H9 (cell line): Measurements from ENCODE around the gene RTN4R. TPM values are rescaled to one million over a fixed set of nuclear protein-coding genes. Genes with fewer than 3 reads are reported as not detected.
A peak's percentile ranks its signal among the peaks of the same experiment; 100 is the strongest.

Experiments used
- DNase-seq: peaks from one replicate; pipeline ENCODE4 v3.0.0-alpha.2; 2017
- H2AFZ ChIP-seq: one replicate; pipeline ENCODE4 v1.6.1; 2013; ENCODE audit warnings: mild to moderate bottlenecking, low read length, control low read depth, moderate library complexity
- H2AK5ac ChIP-seq: 2 replicates; pipeline ENCODE4 v1.6.1; 2013; ENCODE audit warnings: low read length, control low read depth, mixed read lengths; ENCODE audit not compliant: insufficient read length
- H2BK120ac ChIP-seq: one replicate; pipeline ENCODE4 v1.6.1; 2013; ENCODE audit warnings: low read depth, mild to moderate bottlenecking, low read length, control low read depth, inconsistent platforms; ENCODE audit not compliant: poor library complexity, severe bottlenecking
- H2BK12ac ChIP-seq: 2 replicates; pipeline ENCODE4 v1.6.1; 2013; ENCODE audit warnings: low read length, control low read depth, mixed read lengths, low read depth; ENCODE audit not compliant: insufficient read length
- H2BK15ac ChIP-seq: 2 replicates; pipeline ENCODE4 v1.6.1; 2013; ENCODE audit warnings: low read depth, low read length, control low read depth
- H2BK20ac ChIP-seq: one replicate; pipeline ENCODE4 v1.6.1; 2013; ENCODE audit warnings: low read depth, mild to moderate bottlenecking, low read length, control low read depth, inconsistent platforms; ENCODE audit not compliant: poor library complexity, severe bottlenecking
- H2BK5ac ChIP-seq: 2 replicates; pipeline ENCODE4 v1.6.1; 2013; ENCODE audit warnings: low read length, control low read depth, mixed read lengths; ENCODE audit not compliant: insufficient read length
- H3K14ac ChIP-seq: 2 replicates; pipeline ENCODE4 v1.6.1; 2013; ENCODE audit warnings: low read length, control low read depth; ENCODE audit not compliant: insufficient read depth
- H3K18ac ChIP-seq: 2 replicates; pipeline ENCODE4 v1.6.1; 2013; ENCODE audit warnings: low read depth, mild to moderate bottlenecking, mixed read lengths, low read length, control low read depth; ENCODE audit not compliant: insufficient read length
- H3K23ac ChIP-seq: 2 replicates; pipeline ENCODE4 v1.6.1; 2013; ENCODE audit warnings: low read length, control low read depth, mixed read lengths, low read depth; ENCODE audit not compliant: insufficient read length
- H3K23me2 ChIP-seq: 2 replicates; pipeline ENCODE4 v1.6.1; 2013; ENCODE audit warnings: low read depth, mild to moderate bottlenecking, mixed read lengths, low read length, control low read depth; ENCODE audit not compliant: insufficient read length, poor library complexity, severe bottlenecking
- H3K27ac ChIP-seq: 2 replicates; pipeline ENCODE4 v1.5.1; 2013; ENCODE audit warnings: low read length, control low read depth, mixed read lengths, low read depth; ENCODE audit not compliant: insufficient read length
- H3K27me3 ChIP-seq: 2 replicates; pipeline ENCODE4 v1.6.1; 2013; ENCODE audit warnings: low read length, control low read depth, inconsistent platforms; ENCODE audit not compliant: insufficient read depth
- H3K4ac ChIP-seq: 2 replicates; pipeline ENCODE4 v1.6.1; 2013; ENCODE audit warnings: low read depth, mild to moderate bottlenecking, control low read depth, inconsistent platforms, low read length, moderate library complexity
- H3K4me1 ChIP-seq: 2 replicates; pipeline ENCODE4 v1.6.1; 2013; ENCODE audit warnings: low read length, control low read depth, inconsistent platforms; ENCODE audit not compliant: insufficient read depth
- H3K4me2 ChIP-seq: 2 replicates; pipeline ENCODE4 v1.6.1; 2013; ENCODE audit warnings: low read length, control low read depth, mixed read lengths; ENCODE audit not compliant: insufficient read length, insufficient read depth
- H3K56ac ChIP-seq: 2 replicates; pipeline ENCODE4 v1.6.1; 2013; ENCODE audit warnings: low read depth, mild to moderate bottlenecking, mixed read lengths, low read length, control low read depth; ENCODE audit not compliant: insufficient read length
- H3K79me1 ChIP-seq: 2 replicates; pipeline ENCODE4 v1.6.1; 2013; ENCODE audit warnings: low read depth, mild to moderate bottlenecking, moderate library complexity, low read length, control low read depth, inconsistent platforms; ENCODE audit not compliant: insufficient read depth, poor library complexity, severe bottlenecking
- H3K79me2 ChIP-seq: 2 replicates; pipeline ENCODE4 v1.6.1; 2013; ENCODE audit warnings: low read length, control low read depth, inconsistent platforms; ENCODE audit not compliant: insufficient read depth
- H3K9ac ChIP-seq: 2 replicates; pipeline ENCODE4 v1.6.1; 2013; ENCODE audit warnings: low read length, control low read depth, mixed read lengths; ENCODE audit not compliant: insufficient read length; ENCODE audit errors: extremely low read depth
- H3K9me3 ChIP-seq: one replicate; pipeline ENCODE4 v1.6.1; 2013; ENCODE audit warnings: low read depth, low read length, inconsistent platforms; ENCODE audit not compliant: control insufficient read depth
- H3T11ph ChIP-seq: one replicate; pipeline ENCODE4 v1.6.1; 2013; ENCODE audit warnings: mild to moderate bottlenecking, low read length, control low read depth, inconsistent platforms
- H4K20me1 ChIP-seq: one replicate; pipeline ENCODE4 v1.6.1; 2013; ENCODE audit not compliant: control insufficient read depth, insufficient read length, insufficient read depth
- H4K5ac ChIP-seq: 2 replicates; pipeline ENCODE4 v1.6.1; 2013; ENCODE audit warnings: low read depth, mild to moderate bottlenecking, mixed read lengths, low read length, control low read depth; ENCODE audit not compliant: insufficient read length
- H4K8ac ChIP-seq: replicated peaks from 2 replicates; pipeline ENCODE4 v1.6.1; 2013; ENCODE audit warnings: low read length, control low read depth, mixed read lengths, low read depth; ENCODE audit not compliant: insufficient read length
- H4K91ac ChIP-seq: 2 replicates; pipeline ENCODE4 v1.6.1; 2013; ENCODE audit warnings: low read depth, mild to moderate bottlenecking, moderate library complexity, mixed read lengths, low read length, control low read depth; ENCODE audit not compliant: insufficient read length
- H3K27ac Mint-ChIP-seq, 3 experiments: 2 replicates in 2 of 3; 3 replicates in 1 of 3; pipeline ENCODE4 v1.8.0; 2020 to 2021; ENCODE audit warnings: mixed read lengths in 3 of 3, mild to moderate bottlenecking in 1 of 3, moderate library complexity in 1 of 3
- H3K27me3 Mint-ChIP-seq: 2 replicates; pipeline ENCODE4 v1.8.0; 2021; ENCODE audit warnings: low read depth, mild to moderate bottlenecking, moderate library complexity, mixed read lengths
- H3K36me3 Mint-ChIP-seq, 3 experiments: 2 replicates in 2 of 3; 3 replicates in 1 of 3; pipeline ENCODE4 v1.8.0; 2020 to 2021; ENCODE audit warnings: low read depth in 3 of 3, mixed read lengths in 3 of 3; ENCODE audit not compliant: insufficient read depth in 1 of 3
- H3K4me1 Mint-ChIP-seq, 2 experiments: 2 replicates each; pipeline ENCODE4 v1.8.0; 2020; ENCODE audit warnings: mixed read lengths in 2 of 2
- H3K4me3 Mint-ChIP-seq, 2 experiments: 2 replicates in 1 of 2; 3 replicates in 1 of 2; pipeline ENCODE4 v1.8.0; 2020 to 2021; ENCODE audit warnings: mild to moderate bottlenecking in 2 of 2, mixed read lengths in 2 of 2, moderate library complexity in 1 of 2
- H3K9me3 Mint-ChIP-seq, 2 experiments: 2 replicates in 1 of 2; 3 replicates in 1 of 2; pipeline ENCODE4 v1.8.0; 2020; ENCODE audit warnings: mild to moderate bottlenecking in 2 of 2, mixed read lengths in 2 of 2, moderate library complexity in 1 of 2
- CTCF ChIP-seq: fragments of 200-600 bp; sonication (generic); conservative IDR thresholded peaks from 3 replicates; pipeline ENCODE4 v1.8.0; 2021; ENCODE audit warnings: antibody characterized with exemption, mild to moderate bottlenecking
- WGBS: extraction: QIAGEN DNeasy Blood & Tissue Kit; methylation state at CpG from one replicate; pipeline ENCODE4 v1.1.7; 2013; ENCODE audit warnings: missing lambda C conversion rate, low lambda C conversion rate, mixed read lengths; ENCODE audit not compliant: insufficient read length; ENCODE audit errors: extremely low coverage; 5-methylcytosine and 5-hydroxymethylcytosine counted together
- total RNA-seq: library from RNA; stranded (reverse); gene quantifications from 2 replicates; pipeline ENCODE4 v1.2.1, GENCODE V29; 2021

The RTN4R gene
- total RNA-seq, 1 experiment from 2014 or later, result 19.0 TPM

GRCh38 chr22:20259327-20259688 is 8.8 kb downstream of the RTN4R start:
- Mint-ChIP-seq H3K9me3 (no peaks in the 10 kb centered on the region), H3K36me3 (no peaks in the 10 kb centered on the region; a peak in 1 of 7 replicates), H3K27ac (peak overlapping the region in 1 of 3 experiments; percentile 92; a peak in 2 of 7 replicates), H3K4me3 (no peak overlapping the region), H3K27me3 (no peaks in the 10 kb centered on the region; the same call in 1 of the 2 replicates), H3K4me1 (peaks cover 0 to 8% of the 10 kb centered on the region in 2 experiments; a peak in 1 of 4 replicates)
- H2BK12ac ChIP-seq, result no peak overlapping the region
- H2BK20ac ChIP-seq, result no peak overlapping the region
- H3K56ac ChIP-seq, result no peak overlapping the region
- H4K5ac ChIP-seq, result no peak overlapping the region
- H2AFZ ChIP-seq, result no peak overlapping the region
- no peaks in the 10 kb centered on the region for H4K20me1 ChIP-seq
- H2BK5ac ChIP-seq, result no peak overlapping the region
- no peak overlapping the region for H3K9ac ChIP-seq
- WGBS, result no CpG with 5 or more reads among the region's 8 CpGs
- no peak for DNase-seq
- H3K4me1 ChIP-seq, result no peaks in the 10 kb centered on the region; the same call in 1 of the 2 replicates
- no peaks in the 10 kb centered on the region for H3K9me3 ChIP-seq
- no peak overlapping the region for H2BK120ac ChIP-seq
- TF ChIP-seq CTCF, result no peak
- H4K91ac ChIP-seq, result no peak overlapping the region
- no peaks in the 10 kb centered on the region for H3K23me2 ChIP-seq
- H3K4me2 ChIP-seq, result no peak overlapping the region
- H3K14ac ChIP-seq, result no peak overlapping the region; the same call in 1 of the 2 replicates
- no peak overlapping the region for H3K23ac ChIP-seq
- no peak overlapping the region for H3K4ac ChIP-seq
- H3K27ac ChIP-seq, result no peak overlapping the region
- no peak overlapping the region for H2AK5ac ChIP-seq
- no peak overlapping the region for H4K8ac ChIP-seq
- H3T11ph ChIP-seq, result no peak overlapping the region
- H3K79me2 ChIP-seq, result no peaks in the 10 kb centered on the region; the same call in 1 of the 2 replicates
- no peaks in the 10 kb centered on the region for H3K27me3 ChIP-seq
- no peak overlapping the region for H2BK15ac ChIP-seq
- H3K79me1 ChIP-seq, result no peaks in the 10 kb centered on the region
- H3K18ac ChIP-seq, result no peak overlapping the region
